ENCODE results near the gene CPA5.
A peak's percentile ranks its signal among the peaks of the same experiment; 100 is the strongest.

CPA5 gene

GRCh38 chr7:130345725-130346124 is 1.1 kb downstream of the CPA5 start:
- no peak for TF ChIP-seq CTCF (IDR thresholded peaks at IDR 0.05; ENCODE audit: unreplicated experiment in 3 of 3)
- Mint-ChIP-seq H3K27me3 (ENCODE audit: low read depth) (no peaks in the 10 kb centered on the region), H3K36me3 (ENCODE audit: low read depth) (no peaks in the 10 kb centered on the region), H3K4me1 (peaks cover 50% of the 10 kb centered on the region), H3K27ac (peak overlapping the region; percentile 92 to 97 (median 92)), H3K4me3 (no peak overlapping the region), H3K9me3 (peaks cover 3% of the 10 kb centered on the region)

- TF ChIP-seq CTCF (IDR thresholded peaks at IDR 0.05; ENCODE audit: unreplicated experiment in 3 of 3), result no peak
- Mint-ChIP-seq H3K27ac (peak overlapping the region; percentile 92 to 97 (median 92)), H3K4me1 (peaks cover 57% of the 10 kb centered on the region), H3K27me3 (ENCODE audit: low read depth) (no peaks in the 10 kb centered on the region), H3K4me3 (no peak overlapping the region), H3K36me3 (ENCODE audit: low read depth) (no peaks in the 10 kb centered on the region), H3K9me3 (peaks cover 3% of the 10 kb centered on the region)
Measured at GRCh38 chr7:130346177-130346905, 1.7 kb downstream of the CPA5 start.

- no peaks in the 10 kb centered on the region for H3K27me3 Mint-ChIP-seq (ENCODE audit: low read depth)
- H3K9me3 Mint-ChIP-seq, result peaks cover 3% of the 10 kb centered on the region
- peak overlapping the region in 2 of 3 experiments; percentile 80 to 84 for H3K27ac Mint-ChIP-seq
- peaks cover 63% of the 10 kb centered on the region for H3K4me1 Mint-ChIP-seq
- H3K36me3 Mint-ChIP-seq (ENCODE audit: low read depth), result no peaks in the 10 kb centered on the region
- TF ChIP-seq CTCF (IDR thresholded peaks at IDR 0.05; ENCODE audit: unreplicated experiment in 3 of 3), result no peak
- H3K4me3 Mint-ChIP-seq, result no peak overlapping the region
Measured at GRCh38 chr7:130346941-130347340, 2.3 kb downstream of the CPA5 start.

GRCh38 chr7:130349911-130350782 is 5.5 kb downstream of the CPA5 start:
- no peaks in the 10 kb centered on the region for H3K27me3 Mint-ChIP-seq (ENCODE audit: low read depth)
- no peak for TF ChIP-seq CTCF (IDR thresholded peaks at IDR 0.05; ENCODE audit: unreplicated experiment in 3 of 3)
- H3K4me3 Mint-ChIP-seq, result peak overlapping the region in 2 of 3 experiments; percentile 19 to 53
- H3K9me3 Mint-ChIP-seq, result no peaks in the 10 kb centered on the region
- H3K4me1 Mint-ChIP-seq, result peaks cover 79% of the 10 kb centered on the region
- H3K36me3 Mint-ChIP-seq (ENCODE audit: low read depth), result no peaks in the 10 kb centered on the region
- H3K27ac Mint-ChIP-seq, result peak overlapping the region; percentile 95 to 99 (median 99)

GRCh38 chr7:130350945-130351790 is 6.6 kb downstream of the CPA5 start:
- Mint-ChIP-seq H3K4me1 (peaks cover 79% of the 10 kb centered on the region), H3K27me3 (ENCODE audit: low read depth) (no peaks in the 10 kb centered on the region), H3K9me3 (no peaks in the 10 kb centered on the region), H3K36me3 (ENCODE audit: low read depth) (no peaks in the 10 kb centered on the region), H3K4me3 (peak overlapping the region; percentile 19 to 53 (median 36)), H3K27ac (peak overlapping the region; percentile 95 to 99 (median 99))
- no peak for TF ChIP-seq CTCF (IDR thresholded peaks at IDR 0.05; ENCODE audit: unreplicated experiment in 3 of 3)
